Stomach smooth muscle (tissue), 2 donors: ENCODE results near the gene SCAMP2.

ENCODE experiments used
- H3K27ac ChIP-seq: one replicate; pipeline ENCODE4 v1.7.0; 2013; ENCODE audit warnings: mild to moderate bottlenecking, low read length, inconsistent platforms
- H3K27me3 ChIP-seq, 2 donors: one replicate each; pipeline ENCODE4 v1.7.0; 2013; ENCODE audit warnings: low read length in 2 of 2; ENCODE audit not compliant: insufficient read depth in 2 of 2, control insufficient read depth in 1 of 2
- H3K36me3 ChIP-seq, 2 donors: one replicate each; pipeline ENCODE4 v1.7.0; 2013; ENCODE audit warnings: low read length in 2 of 2; ENCODE audit not compliant: control insufficient read depth in 2 of 2, insufficient read depth in 2 of 2
- H3K4me1 ChIP-seq: one replicate; pipeline ENCODE4 v1.7.0; 2013; ENCODE audit warnings: low read length; ENCODE audit not compliant: control insufficient read depth, insufficient read depth
- H3K4me3 ChIP-seq, 2 donors: one replicate each; pipeline ENCODE4 v1.7.0; 2013; ENCODE audit warnings: low read length in 2 of 2
- H3K9ac ChIP-seq, 2 donors: one replicate each; pipeline ENCODE4 v1.7.0; 2013; ENCODE audit warnings: low read length in 2 of 2, mild to moderate bottlenecking in 1 of 2
- H3K9me3 ChIP-seq, 2 donors: one replicate each; pipeline ENCODE4 v1.7.0; 2013; ENCODE audit warnings: low read length in 2 of 2; ENCODE audit not compliant: control insufficient read depth in 2 of 2
- donor health status: healthy.
- donor health status: Pancreatic carcinoma.

SCAMP2 gene

GRCh38 chr15:74827614-74828013 lies 45.6 kb downstream of the SCAMP2 start:
- Histone ChIP-seq H3K9ac (no peak overlapping the region), H3K4me1 (peaks cover 5% of the 10 kb centered on the region), H3K9me3 (no peaks in the 10 kb centered on the region), H3K4me3 (no peak overlapping the region), H3K27ac (no peak overlapping the region), H3K36me3 (no peaks in the 10 kb centered on the region), H3K27me3 (peaks cover 18 to 25% of the 10 kb centered on the region in 2 donors)

GRCh38 chr15:74826921-74827320 lies 46.2 kb downstream of the SCAMP2 start:
- Histone ChIP-seq H3K27ac (no peak overlapping the region), H3K9me3 (no peaks in the 10 kb centered on the region), H3K36me3 (no peaks in the 10 kb centered on the region), H3K4me3 (no peak overlapping the region), H3K9ac (no peak overlapping the region), H3K4me1 (peaks cover 5% of the 10 kb centered on the region), H3K27me3 (peaks cover 18 to 25% of the 10 kb centered on the region in 2 donors)

GRCh38 chr15:74826364-74826819 lies 46.8 kb downstream of the SCAMP2 start, which contains the start of gene CPLX3:
TSS of gene CPLX3 (plus strand) at chr15:74826627. CDS start at chr15:74826704, 77 bp downstream.
- Histone ChIP-seq H3K27me3 (peaks cover 18 to 25% of the 10 kb centered on the region in 2 donors), H3K27ac (no peak within 1 kb of the TSS), H3K4me3 (no peak within 1 kb of the TSS), H3K9me3 (no peaks in the 10 kb centered on the region), H3K36me3 (no peaks in the 10 kb centered on the region), H3K4me1 (peaks cover 4% of the 10 kb centered on the region), H3K9ac (no peak within 1 kb of the TSS)

- Histone ChIP-seq H3K4me1 (no peaks in the 10 kb centered on the region), H3K9ac (no peak overlapping the region), H3K27ac (no peak overlapping the region), H3K27me3 (peaks cover 18 to 25% of the 10 kb centered on the region in 2 donors), H3K9me3 (no peaks in the 10 kb centered on the region), H3K36me3 (no peaks in the 10 kb centered on the region), H3K4me3 (no peak overlapping the region)
Observed at GRCh38 chr15:74825866-74826265, 47.3 kb downstream of the SCAMP2 start.

DNA sequence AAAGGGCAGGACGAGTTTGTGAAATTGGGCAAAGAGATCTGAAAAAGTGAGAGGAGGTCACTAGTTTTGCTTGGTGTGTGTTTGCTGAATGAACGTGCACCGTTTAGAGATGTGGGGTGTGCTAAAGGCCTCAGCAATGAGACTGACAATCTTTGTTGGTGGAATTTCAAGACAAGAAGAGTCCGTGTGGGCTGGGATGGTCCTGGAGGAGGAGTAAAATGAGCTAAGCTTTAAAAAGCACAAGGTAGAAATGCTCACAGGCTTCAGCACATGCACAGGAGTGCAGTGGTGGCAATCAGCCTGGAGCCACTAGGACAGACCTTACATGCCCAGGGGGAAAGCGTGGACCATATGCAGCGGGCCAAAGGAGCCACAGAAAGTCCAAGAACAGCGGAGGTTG lies 48.2 kb downstream of the SCAMP2 start:
- H3K36me3 ChIP-seq = no peaks in the 10 kb centered on the region
- peaks cover 18 to 25% of the 10 kb centered on the region in 2 donors for H3K27me3 ChIP-seq
- H3K4me3 ChIP-seq = no peak overlapping the region
- no peak overlapping the region for H3K27ac ChIP-seq
- H3K9me3 ChIP-seq = no peaks in the 10 kb centered on the region
- no peak overlapping the region for H3K9ac ChIP-seq
- H3K4me1 ChIP-seq = no peaks in the 10 kb centered on the region

DNA sequence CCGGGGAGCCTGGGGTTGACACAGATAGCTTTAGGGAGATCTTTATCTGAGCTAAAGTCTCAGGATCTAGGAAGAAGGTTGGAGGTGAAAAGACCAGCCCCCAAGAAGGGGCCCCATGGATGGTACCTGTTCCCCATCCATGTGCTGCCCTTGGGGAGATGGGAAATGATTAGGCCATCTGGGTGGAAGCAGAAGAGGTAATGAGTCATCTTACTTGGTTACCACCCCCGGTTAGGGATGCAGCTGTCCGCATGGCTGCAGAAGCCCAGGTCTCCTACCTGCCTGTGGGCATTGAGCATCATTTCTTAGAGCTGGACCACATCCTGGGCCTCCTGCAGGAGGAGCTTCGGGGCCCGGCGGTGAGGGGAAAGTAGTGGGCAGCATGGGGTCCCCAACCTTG lies 49.8 kb downstream of the SCAMP2 start:
- H3K27ac ChIP-seq = no peak overlapping the region
- no peaks in the 10 kb centered on the region for H3K36me3 ChIP-seq
- H3K4me3 ChIP-seq = no peak overlapping the region
- H3K9me3 ChIP-seq = no peaks in the 10 kb centered on the region
- no peaks in the 10 kb centered on the region for H3K4me1 ChIP-seq
- peaks cover 21 to 24% of the 10 kb centered on the region in 2 donors for H3K27me3 ChIP-seq
- H3K9ac ChIP-seq = no peak overlapping the region

DNA sequence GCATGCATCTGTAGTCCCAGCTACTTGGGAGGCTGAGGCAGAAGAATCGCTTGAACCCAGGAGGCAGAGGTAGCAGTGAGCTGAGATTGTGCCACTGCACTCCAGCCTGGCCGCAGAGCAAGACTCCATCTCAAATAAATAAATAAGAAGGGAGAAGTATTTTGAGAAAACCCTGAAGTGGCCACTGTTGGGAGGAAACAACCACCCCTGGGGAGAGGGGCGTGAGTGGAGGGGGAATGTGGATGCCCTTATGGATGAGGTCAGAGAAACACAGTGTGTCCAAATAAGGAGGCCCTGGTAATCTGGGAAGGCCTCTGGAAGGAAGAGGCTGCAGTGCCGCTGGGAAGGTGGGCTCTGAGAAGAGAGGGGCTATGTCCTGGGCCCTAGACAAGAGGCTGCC lies 50.9 kb downstream of the SCAMP2 start:
- Histone ChIP-seq H3K36me3 (no peaks in the 10 kb centered on the region), H3K9me3 (no peaks in the 10 kb centered on the region), H3K4me3 (no peak overlapping the region), H3K9ac (no peak overlapping the region), H3K27ac (no peak overlapping the region), H3K4me1 (peaks cover 3% of the 10 kb centered on the region), H3K27me3 (peaks cover 13 to 14% of the 10 kb centered on the region in 2 donors)

DNA sequence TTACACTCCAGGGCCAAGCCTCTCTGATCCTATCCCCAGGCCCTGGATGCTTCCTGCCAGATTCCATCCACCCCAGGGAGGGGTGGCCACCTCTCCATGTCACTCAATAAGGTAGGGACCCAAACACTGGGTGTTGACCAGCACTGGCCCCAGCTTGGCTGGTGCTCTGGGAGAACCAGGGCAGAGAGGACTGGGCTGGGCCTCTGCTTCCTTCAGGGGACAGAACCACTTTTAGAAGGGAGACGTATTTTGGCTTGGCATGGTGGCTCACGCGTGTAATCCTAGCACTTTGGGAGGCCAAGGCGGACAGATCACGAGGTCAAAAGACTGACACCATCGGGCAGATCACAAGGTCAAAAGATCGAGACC lies 51.4 kb downstream of the SCAMP2 start:
- Histone ChIP-seq H3K4me1 (peaks cover 4% of the 10 kb centered on the region), H3K9me3 (no peaks in the 10 kb centered on the region), H3K9ac (no peak overlapping the region), H3K4me3 (no peak overlapping the region), H3K36me3 (no peaks in the 10 kb centered on the region), H3K27me3 (peaks cover 9 to 10% of the 10 kb centered on the region in 2 donors), H3K27ac (no peak overlapping the region)

DNA sequence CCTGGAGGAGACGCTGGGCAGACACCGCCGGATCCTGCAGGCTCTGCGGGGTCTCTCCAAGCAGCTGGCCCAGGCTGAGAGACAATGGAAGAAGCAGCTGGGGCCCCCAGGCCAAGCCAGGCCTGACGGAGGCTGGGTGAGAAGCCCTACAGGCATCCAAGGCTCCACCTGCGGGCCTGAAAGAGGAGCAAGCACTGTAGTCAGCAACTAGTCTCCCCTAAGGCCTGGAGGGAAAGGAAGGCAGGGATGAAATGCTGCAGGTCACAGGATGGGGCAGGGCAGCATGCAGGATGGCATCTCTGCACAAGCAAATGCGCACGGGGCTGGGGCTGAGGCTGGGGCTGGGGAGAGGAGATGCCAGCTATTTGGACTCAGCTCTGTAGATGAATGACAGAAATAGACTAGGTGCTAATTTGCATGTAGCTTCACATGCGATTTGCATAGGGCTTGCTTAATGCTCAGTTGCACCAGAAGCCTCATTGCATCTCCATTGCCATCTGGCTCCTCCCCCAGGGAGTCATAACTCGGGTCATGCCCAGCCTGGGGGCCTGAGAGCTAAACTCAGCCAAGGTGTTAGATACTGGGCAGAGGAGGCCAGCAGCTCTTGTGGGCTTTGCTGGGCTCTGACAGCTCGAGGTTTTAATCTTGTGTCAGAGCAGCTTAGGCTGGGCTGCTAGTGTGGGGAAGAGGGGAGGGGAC lies 51.9 kb downstream of the SCAMP2 start:
- H3K27me3 ChIP-seq = peaks cover 5 to 7% of the 10 kb centered on the region in 2 donors
- no peaks in the 10 kb centered on the region for H3K36me3 ChIP-seq
- peaks cover 4% of the 10 kb centered on the region for H3K4me1 ChIP-seq
- no peak overlapping the region for H3K9ac ChIP-seq
- H3K9me3 ChIP-seq = no peaks in the 10 kb centered on the region
- H3K27ac ChIP-seq = no peak overlapping the region
- no peak overlapping the region for H3K4me3 ChIP-seq

GRCh38 chr15:74820056-74820455 lies 53.1 kb downstream of the SCAMP2 start:
- Histone ChIP-seq H3K27me3 (peaks cover 0 to 4% of the 10 kb centered on the region in 2 donors), H3K27ac (no peak overlapping the region), H3K9me3 (no peaks in the 10 kb centered on the region), H3K4me1 (peaks cover 8% of the 10 kb centered on the region), H3K9ac (no peak overlapping the region), H3K36me3 (no peaks in the 10 kb centered on the region), H3K4me3 (no peak overlapping the region)

GRCh38 chr15:74817370-74817737 lies 55.8 kb downstream of the SCAMP2 start:
- Histone ChIP-seq H3K27ac (no peak overlapping the region), H3K4me1 (peaks cover 13% of the 10 kb centered on the region), H3K9me3 (no peaks in the 10 kb centered on the region), H3K36me3 (no peaks in the 10 kb centered on the region), H3K4me3 (no peak overlapping the region), H3K27me3 (peaks cover 0 to 4% of the 10 kb centered on the region in 2 donors), H3K9ac (no peak overlapping the region)
